ENCODE data around the gene CALCOCO1.

The CALCOCO1 gene

DNA sequence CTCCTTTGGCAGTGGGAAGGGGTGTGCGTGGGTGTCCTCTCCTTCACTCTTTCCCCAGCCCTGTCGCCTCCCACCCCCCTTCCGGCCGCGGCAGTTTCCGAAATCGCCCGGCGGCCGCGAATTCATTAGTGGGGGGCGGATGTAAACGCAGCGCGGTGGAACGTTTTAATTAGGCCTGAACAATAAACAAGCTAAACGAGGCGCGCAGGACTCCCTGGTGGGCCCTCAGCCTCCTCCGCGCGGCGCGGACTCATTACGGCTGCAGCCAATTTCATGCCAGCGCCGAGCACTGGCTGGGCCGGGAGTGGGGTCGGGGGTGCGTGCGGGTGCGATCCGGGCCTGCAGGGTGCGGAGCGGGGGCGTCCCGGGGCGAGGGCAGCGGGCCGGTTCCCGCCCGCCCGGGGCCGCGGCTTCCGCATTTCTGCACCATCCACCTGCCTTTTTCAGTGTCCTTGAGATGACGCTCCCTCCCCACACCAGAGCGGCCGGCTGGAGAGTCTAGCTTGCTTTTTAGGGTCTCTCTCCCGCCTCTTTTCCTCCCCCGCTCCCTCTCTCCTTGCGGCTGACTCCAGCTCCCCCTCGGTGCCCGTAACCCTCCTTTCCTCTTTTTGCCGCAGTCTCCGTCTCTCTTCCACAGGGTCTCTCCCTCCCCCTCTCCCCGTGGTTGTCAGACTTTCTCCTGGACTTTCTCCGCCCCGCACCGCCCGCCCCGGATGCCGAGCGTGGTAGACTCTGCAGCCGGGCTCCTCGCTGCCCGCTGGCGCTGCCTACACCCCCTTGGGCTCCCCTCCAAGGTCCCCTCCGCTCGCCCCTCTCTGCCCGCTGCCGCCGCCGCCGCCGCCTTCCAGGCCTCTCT lies 24.3 kb upstream of the CALCOCO1 start, which contains the start of gene CISTR:
CISTR (minus strand) TSS at position 644 of the 856 bp plus-strand sequence.
- peak; percentile 75 for DNase-seq (ENCODE audit: low spot score)

GRCh38 chr12:53750812-53751335 lies 23.6 kb upstream of the CALCOCO1 start:
- peak; percentile 74 for DNase-seq (ENCODE audit: low spot score)

- DNase-seq (ENCODE audit: low spot score), result no peak
These were observed 22.9 kb upstream of the CALCOCO1 start for GRCh38 chr12:53749986-53750811.

- peak; percentile 77 for DNase-seq (ENCODE audit: low spot score)
These were observed 21.0 kb upstream of the CALCOCO1 start for GRCh38 chr12:53748072-53748840.

- DNase-seq (ENCODE audit: low spot score), result peak; percentile 62
These were observed 19.8 kb upstream of the CALCOCO1 start for GRCh38 chr12:53747095-53747494.

DNA sequence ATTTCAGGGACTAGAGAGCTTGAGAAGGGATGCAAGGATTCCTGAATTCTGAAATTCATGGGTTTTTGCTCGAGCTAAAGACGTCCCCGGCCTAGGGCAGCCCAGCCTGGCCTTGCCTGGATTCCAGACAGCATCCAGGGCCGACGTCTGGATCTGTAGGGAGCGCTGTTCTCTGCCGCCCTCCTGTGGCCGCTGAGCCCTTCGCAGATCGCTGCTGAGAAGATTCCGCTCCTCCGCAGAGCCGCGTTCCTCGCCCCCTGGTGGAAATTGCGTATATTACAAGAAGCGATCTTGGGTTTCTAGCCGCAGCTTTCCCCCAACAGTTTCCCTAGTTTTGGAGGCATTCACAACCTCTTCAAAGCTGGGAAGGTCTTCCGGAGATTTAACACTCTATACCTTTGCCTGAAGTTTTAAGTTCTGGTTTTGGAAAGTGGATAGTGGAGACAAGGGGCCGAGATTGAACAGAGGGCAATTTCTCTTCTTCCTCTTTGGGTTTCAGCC lies 19.4 kb upstream of the CALCOCO1 start:
- DNase-seq (ENCODE audit: low spot score), result peak; percentile 98

DNA sequence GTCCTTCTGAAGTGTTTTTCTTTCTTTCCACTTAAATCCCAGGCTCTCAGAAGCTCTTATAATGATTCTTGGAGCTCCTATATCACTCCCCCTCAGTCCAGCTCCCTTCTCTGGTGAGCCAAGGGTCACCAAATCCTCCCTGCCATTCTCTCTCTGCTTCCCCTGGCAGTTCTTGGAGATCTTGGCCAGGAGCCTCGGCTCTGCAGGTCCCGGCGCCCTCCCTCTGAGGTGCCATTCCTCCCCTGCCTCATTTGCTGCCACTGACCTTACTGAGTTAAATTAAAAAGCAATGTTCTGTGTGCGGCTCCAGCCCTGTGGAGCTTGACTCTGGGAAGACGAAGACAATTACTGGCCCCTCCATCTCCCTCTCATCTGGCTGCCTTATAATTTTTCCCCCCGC lies 17.5 kb upstream of the CALCOCO1 start:
- no peak for DNase-seq (ENCODE audit: low spot score)

DNA sequence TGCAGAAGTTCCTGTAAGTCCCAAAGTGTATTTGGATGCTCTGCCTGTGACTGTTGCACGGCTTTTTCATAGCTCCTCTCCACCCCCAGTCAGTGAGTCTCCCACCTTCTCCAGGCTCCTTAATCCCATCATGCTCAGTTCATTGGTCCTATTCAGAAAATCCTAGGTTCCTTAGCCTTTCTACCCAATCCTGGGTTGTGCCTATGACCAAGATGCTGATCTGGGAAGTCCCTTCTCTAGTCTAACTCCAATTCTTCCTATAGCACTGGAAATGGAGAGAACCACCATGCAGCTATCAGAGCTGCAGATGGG lies 16.8 kb upstream of the CALCOCO1 start:
- no peak for DNase-seq (ENCODE audit: low spot score)

DNA sequence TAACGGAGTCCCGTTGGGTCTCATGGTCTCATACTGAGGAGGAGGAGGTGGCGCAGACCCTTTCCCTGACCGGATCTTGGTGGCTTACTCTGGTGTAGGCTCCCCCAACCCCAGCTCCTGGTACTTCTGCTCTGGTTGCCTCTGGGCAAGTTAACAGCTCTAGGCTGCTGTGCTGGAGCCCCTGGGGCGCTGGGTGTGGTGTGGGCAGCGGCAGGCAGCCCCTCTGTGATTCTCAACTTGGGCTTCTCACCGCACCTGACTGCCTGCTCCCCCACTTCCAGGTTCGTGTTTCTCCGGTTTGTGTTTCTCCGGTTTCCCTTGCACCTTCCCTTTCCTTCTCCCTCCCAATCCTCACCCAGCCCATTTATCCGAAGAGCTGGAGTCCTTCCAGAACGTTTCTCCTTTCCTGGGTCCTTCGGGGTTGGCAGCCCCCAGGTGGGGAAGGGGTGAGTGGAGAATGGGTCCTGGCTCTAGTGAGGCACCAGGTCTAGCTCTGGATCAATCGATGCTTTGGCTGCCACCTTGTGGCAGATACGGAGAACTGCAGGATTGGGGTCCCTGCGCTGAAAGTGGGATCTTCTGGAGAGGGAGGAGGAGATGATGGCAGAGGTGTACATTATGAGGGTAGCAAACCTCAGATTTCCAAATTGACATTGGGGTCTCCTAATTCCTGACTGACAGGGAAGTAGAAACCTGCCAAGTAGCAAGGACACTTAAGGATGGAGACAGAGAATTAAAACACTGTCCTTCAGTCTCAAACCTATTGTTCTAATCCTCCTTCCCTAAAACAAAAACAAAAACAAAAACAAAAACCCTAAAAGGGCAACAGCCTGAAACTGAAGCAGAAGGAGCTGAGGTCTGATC lies 16.2 kb upstream of the CALCOCO1 start:
- DNase-seq (ENCODE audit: low spot score), result peak; percentile 86

DNA sequence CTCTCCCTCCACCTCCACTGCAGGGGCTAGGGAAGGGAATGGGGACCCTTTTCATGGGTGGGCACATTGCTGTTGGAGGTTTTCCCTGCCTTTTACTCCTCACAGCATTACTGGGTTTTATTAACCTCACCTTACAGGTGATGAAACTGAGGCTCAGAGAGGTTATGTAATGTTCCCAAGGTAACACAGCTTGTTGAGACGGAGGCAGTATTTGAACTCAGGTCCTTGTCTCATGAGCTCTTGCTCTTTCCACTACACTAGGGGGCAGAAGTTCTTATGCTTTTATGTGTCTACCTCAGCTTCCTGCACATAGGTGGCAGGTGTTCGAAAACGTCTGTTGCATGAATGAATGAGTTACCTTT lies 12.9 kb upstream of the CALCOCO1 start:
- no peak for DNase-seq (ENCODE audit: low spot score)

GRCh38 chr12:53739214-53740129 lies 12.2 kb upstream of the CALCOCO1 start:
- peak; percentile 59 for DNase-seq (ENCODE audit: low spot score)

DNA sequence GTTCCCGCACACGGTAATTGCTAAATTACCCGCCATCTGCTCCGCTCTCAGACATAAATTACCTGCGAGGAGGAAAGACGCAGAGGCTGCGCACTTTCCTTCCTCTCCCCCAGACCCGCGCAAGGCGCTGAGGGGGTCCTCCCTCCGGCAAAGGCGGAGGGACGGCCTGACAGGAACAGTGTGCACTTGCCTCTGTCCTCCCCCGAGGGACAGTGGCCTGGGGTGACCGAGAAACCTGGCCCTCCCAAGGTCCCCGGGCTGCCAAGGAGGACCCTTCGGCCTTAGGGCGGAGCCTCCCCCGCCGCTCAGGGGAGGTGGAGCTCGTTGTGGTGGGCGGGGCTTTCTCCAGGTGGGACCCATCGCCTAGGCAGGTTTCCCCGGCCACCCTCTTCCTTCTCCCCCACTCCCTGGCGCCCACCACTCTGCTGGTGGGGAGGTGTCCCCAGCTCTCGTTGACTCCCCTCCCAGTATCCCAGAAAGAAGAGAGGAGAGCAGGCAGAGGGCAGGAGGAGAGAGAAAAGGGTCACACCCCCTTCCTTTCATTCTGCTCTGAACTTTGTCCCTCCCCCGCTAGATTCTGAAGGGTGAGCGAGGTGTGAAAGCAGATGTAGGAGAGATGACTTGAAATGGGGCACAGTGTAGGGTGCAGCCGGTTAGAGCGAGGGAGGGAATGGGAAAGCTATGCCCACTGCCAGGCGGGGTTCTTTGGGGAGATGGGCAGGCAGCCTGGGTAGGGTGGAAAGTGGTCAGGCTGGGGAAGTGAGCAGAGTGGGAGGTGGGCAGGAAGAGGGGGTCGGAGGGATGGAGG lies 11.4 kb upstream of the CALCOCO1 start:
- DNase-seq (ENCODE audit: low spot score), result peak; percentile 77

- no peak for DNase-seq (ENCODE audit: low spot score)
These were observed 10.7 kb upstream of the CALCOCO1 start for GRCh38 chr12:53737951-53738405.

- no peak for DNase-seq (ENCODE audit: low spot score)
These were observed 10.0 kb upstream of the CALCOCO1 start for GRCh38 chr12:53737093-53737808.

DNA sequence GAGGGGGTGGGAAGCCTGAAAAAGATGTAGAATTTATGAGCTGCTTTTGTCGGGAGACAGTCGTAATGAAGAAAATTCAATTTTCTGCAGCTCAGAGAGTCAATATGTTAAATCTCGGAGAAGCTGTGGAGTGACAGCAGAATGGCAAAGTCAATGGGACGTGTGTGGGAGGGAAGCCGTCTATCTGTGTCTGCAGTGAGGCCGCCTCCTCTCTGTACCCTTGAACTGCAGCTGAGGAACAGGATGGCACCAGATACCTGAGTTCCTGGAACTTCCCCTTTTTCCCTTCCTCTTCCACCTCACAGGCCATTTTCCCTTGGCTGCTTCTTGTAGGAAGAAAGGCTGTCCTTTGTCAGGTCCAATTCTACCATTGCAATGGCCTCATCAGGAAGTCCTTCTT lies 9.3 kb upstream of the CALCOCO1 start:
- DNase-seq (ENCODE audit: low spot score), result no peak

DNA sequence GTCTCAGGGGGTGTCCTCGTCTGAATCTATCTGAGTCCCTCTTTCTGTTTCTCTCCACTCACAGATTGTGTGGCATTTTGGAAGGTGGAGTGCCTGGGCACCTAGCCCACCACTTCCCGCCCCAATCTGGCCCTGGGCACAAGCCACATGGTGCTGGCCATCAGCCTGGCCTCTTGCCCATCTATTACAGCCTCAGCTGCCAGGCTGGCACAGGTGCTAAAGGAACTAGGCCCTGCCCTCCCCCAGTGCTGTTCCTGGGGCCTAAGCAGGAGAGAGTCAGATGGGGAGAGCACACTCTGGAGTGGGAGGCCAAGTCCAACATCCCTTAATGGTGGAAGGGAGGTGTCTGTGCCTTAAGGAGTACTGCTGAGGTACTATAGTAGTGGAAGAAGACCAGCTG lies 8.3 kb upstream of the CALCOCO1 start:
- DNase-seq (ENCODE audit: low spot score), result no peak

DNA sequence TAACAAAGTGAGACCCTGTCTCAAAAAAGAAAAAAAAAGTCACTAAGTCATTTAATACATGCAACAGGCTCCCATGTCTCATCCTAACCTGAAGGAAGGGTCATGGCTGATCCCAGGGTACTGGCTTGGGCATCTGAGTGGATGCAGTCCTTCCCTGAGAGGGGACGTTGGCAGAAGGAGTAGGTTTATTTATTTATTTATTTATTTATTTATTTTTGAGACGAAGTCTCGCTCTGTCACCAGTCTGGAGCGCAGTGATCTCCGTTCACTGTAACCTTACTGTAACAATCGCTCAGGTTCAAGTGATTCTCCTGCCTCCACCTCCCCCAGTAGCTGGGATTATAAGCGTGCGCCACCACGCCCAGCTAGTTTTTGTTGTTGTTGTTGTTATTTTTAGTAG lies 7.2 kb upstream of the CALCOCO1 start:
- no peak for DNase-seq (ENCODE audit: low spot score)

GRCh38 chr12:53733807-53734200 lies 6.6 kb upstream of the CALCOCO1 start:
- DNase-seq (ENCODE audit: low spot score), result no peak
